HL-60 (cell line): ENCODE measurements around the gene PLLP.

Experiments used
- DNase-seq, 2 experiments: peaks; one replicate each; pipeline ENCODE4 v3.0.0-alpha.2; 2010 to 2020; ENCODE audit warnings: low read depth in 1 of 2, low spot score in 1 of 2
- H3K27ac ChIP-seq: fragments of 250-450 bp; sonication (Bioruptor Pico); replicated peaks from 2 replicates; pipeline ENCODE4 v1.5.1; 2020; ENCODE audit warnings: mild to moderate bottlenecking, moderate library complexity
- H3K27me3 ChIP-seq: fragments of 250-450 bp; sonication (Bioruptor Pico); 2 replicates; pipeline ENCODE4 v1.5.1; 2021; ENCODE audit warnings: mild to moderate bottlenecking, moderate library complexity; ENCODE audit not compliant: insufficient read depth, poor library complexity, severe bottlenecking
- H3K4me3 ChIP-seq: replicated peaks from 2 replicates; pipeline ENCODE4 v1.5.1; 2011; ENCODE audit warnings: mild to moderate bottlenecking, control low read depth, low read length; ENCODE audit not compliant: insufficient read depth
- CTCF ChIP-seq: IDR thresholded peaks from one replicate; pipeline ENCODE4 v1.5.1; 2011; ENCODE audit warnings: low read length, control low read depth, inconsistent platforms; ENCODE audit not compliant: insufficient read depth
- GABPA ChIP-seq: IDR thresholded peaks from 2 replicates; pipeline ENCODE4 v1.6.1; 2012; ENCODE audit warnings: low read depth
- POLR2AphosphoS5 ChIP-seq: IDR thresholded peaks from 2 replicates; pipeline ENCODE4 v1.6.1; 2012; ENCODE audit warnings: low read depth
- REST ChIP-seq: IDR thresholded peaks from 2 replicates; pipeline ENCODE4 v1.6.1; 2012; ENCODE audit warnings: low read depth; ENCODE audit not compliant: insufficient replicate concordance
- SPI1 ChIP-seq: IDR thresholded peaks from 2 replicates; pipeline ENCODE4 v1.6.1; 2012; ENCODE audit warnings: low read depth, mild to moderate bottlenecking, borderline replicate concordance

The PLLP gene

GRCh38 chr16:57307365-57307764, 22.9 kb upstream of the PLLP start:
- TF ChIP-seq REST (no peak), CTCF (no peak), GABPA (no peak), POLR2AphosphoS5 (no peak), SPI1 (no peak)
- DNase-seq: no peak
- no peak overlapping the region for H3K27ac ChIP-seq
- H3K27me3 ChIP-seq: peaks cover 2% of the 10 kb centered on the region
- no peak overlapping the region for H3K4me3 ChIP-seq

GRCh38 chr16:57306676-57307341, 22.3 kb upstream of the PLLP start:
- Histone ChIP-seq H3K27ac (no peak overlapping the region), H3K4me3 (no peak overlapping the region), H3K27me3 (no peaks in the 10 kb centered on the region)
- TF ChIP-seq SPI1 (no peak), REST (no peak), GABPA (no peak), CTCF (no peak), POLR2AphosphoS5 (no peak)
- DNase-seq: no peak

GRCh38 chr16:57305159-57305811, 20.8 kb upstream of the PLLP start:
- H3K4me3 ChIP-seq: no peak overlapping the region
- no peak for DNase-seq
- no peak for TF ChIP-seq REST
- TF ChIP-seq CTCF: no peak
- TF ChIP-seq SPI1: no peak

More at GRCh38 chr16:57305159-57305811, 20.8 kb upstream of the PLLP start:
- Histone ChIP-seq H3K27me3 (no peaks in the 10 kb centered on the region), H3K27ac (no peak overlapping the region)
